MG63 (cell line): ENCODE data around the gene CHORDC1. TPM values are rescaled to one million over a fixed set of nuclear protein-coding genes. Genes with fewer than 3 reads are reported as not detected.
"Not testable (repeated sequence)": the region's sequence is repeated elsewhere in the genome, so short reads cannot be mapped to it uniquely, and the experiment has no call there.

Source experiments
- DNase-seq: peaks from one replicate; pipeline ENCODE4 v3.0.0-alpha.2; 2020
- H3K27me3 ChIP-seq: fragments of 250-450 bp; sonication (Bioruptor Pico); 2 replicates; pipeline ENCODE4 v1.5.1; 2020; ENCODE audit warnings: mild to moderate bottlenecking, moderate library complexity
- H3K36me3 ChIP-seq: fragments of 250-450 bp; sonication (Bioruptor Pico); 2 replicates; pipeline ENCODE4 v1.5.1; 2020; ENCODE audit warnings: mild to moderate bottlenecking, moderate library complexity
- H3K4me3 ChIP-seq: fragments of 250-450 bp; sonication (Bioruptor Pico); 2 replicates; pipeline ENCODE4 v1.5.1; 2020; ENCODE audit warnings: mild to moderate bottlenecking, moderate library complexity
- H3K9me3 ChIP-seq: fragments of 250-450 bp; sonication (Bioruptor Pico); 2 replicates; pipeline ENCODE4 v1.5.1; 2020; ENCODE audit warnings: mild to moderate bottlenecking, moderate library complexity
- total RNA-seq: library from RNA; depleted of rRNA; stranded (reverse); fragments of >200 nt; shearing (Covaris generic); gene quantifications from 2 replicates; pipeline ENCODE4 v1.2.3, GENCODE V29; 2014; ENCODE audit warnings: low replicate concordance; rRNA removed

The CHORDC1 gene
- 73.8 and 189 TPM in 2 replicates for total RNA-seq

DNA sequence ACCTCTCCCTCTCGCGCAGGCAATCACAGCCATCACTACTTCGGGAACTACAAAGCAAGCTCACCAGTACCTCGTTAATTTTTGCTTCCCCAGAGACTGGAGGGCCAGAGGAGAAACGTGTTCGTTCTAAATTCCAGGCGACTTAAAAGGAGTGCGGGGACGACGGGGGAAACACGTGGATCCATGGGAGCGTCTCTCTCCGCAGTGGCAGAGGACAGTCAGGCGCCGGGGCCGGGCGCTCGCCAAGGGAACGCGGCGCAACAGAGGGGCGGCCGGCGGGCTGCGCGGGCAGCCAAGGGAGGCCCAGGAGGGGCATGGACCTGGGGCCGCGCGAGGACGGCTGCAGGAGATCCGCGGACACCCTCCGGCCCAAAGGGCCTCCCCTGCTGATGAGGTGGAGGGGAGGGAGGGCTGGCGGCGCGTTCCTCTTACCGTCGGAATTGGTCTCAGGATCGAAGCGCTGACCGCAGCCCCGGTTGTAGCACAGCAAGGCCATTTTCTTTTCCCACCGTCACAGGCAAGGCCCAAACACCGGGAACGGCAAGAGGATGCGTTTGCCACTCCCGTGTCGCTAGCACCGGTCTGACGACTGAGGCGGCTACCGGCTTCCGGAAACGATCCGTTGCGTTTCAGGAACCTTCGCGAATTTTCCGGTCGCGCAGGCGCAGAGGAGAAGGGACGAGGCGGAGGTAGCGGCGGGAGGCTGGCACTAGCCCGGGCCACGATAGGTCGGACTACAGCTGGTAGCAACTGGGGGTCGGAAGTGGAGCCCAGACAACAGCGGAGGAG is at the start of gene CHORDC1:
CHORDC1 (minus strand) TSS at position 591 of the 789 bp plus-strand sequence; CDS start at position 496, 95 bp downstream.
- no peaks in the 10 kb centered on the region for H3K27me3 ChIP-seq
- no peaks in the 10 kb centered on the region for H3K9me3 ChIP-seq
- H3K4me3 ChIP-seq = peak within 1 kb of the TSS; percentile 86
- peaks cover 7% of the 10 kb centered on the region for H3K36me3 ChIP-seq
- DNase-seq = peak; percentile 87

DNA sequence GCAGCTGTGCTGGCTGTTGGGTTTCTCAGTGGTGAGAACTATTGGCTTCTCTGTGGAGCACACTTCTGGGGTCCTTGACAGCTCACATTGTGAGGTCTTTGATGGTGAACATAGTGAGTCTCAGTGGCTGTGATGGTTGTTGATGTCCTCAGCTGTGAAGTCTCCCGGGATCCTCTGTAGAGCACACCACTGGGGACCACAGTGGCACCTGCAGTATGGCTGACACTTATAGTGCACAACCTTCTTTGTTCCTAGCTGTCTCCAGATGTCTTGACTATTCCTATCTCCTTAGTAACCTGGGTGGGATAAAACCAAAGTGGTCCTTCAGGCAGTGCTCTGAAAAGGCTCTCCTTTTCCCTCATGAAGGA is 34.3 kb upstream of the CHORDC1 start:
- no peak overlapping the region for H3K4me3 ChIP-seq
- H3K27me3 ChIP-seq = no peaks in the 10 kb centered on the region
- no peaks in the 10 kb centered on the region for H3K36me3 ChIP-seq
- DNase-seq = no peak
- no peaks in the 10 kb centered on the region for H3K9me3 ChIP-seq

DNA sequence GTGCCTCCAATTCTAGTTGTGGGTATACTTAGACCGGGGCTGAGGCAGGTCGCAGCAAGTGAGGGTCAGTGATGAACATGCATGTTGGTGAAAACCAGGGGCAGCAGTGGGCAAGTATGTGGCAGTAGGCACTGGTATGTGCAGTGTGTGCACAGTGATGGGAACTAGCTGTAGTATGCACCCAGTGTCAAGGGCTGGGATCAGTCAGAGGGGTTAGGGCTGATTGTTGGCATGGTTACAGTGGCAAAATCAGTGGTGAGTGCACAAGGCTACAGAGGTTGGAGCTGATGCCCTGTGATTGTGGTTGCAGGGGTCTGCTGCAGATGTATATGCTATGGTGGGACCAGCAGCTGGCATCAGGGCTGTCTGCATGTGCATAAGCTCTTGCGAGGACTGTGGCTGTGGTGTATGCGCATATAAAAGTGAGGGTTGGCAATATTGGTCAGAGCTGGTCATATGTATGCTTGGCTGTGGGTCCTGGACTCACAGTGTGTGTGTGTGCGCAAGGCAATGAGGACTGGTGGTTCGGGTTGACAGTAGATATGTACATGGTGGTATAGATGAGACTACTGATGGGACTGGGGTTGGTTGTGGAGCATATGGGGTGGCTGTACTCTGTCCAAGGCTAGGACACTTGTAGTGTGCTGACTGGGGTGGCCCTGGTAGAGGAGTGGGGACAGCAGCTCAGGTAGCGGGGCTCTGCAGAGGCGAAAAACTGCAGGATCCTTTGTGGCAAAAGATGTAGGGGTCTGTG is 33.7 kb upstream of the CHORDC1 start:
- Histone ChIP-seq H3K4me3 (no peak overlapping the region), H3K36me3 (no peaks in the 10 kb centered on the region), H3K9me3 (no peaks in the 10 kb centered on the region), H3K27me3 (no peaks in the 10 kb centered on the region)
- DNase-seq = no peak

DNA sequence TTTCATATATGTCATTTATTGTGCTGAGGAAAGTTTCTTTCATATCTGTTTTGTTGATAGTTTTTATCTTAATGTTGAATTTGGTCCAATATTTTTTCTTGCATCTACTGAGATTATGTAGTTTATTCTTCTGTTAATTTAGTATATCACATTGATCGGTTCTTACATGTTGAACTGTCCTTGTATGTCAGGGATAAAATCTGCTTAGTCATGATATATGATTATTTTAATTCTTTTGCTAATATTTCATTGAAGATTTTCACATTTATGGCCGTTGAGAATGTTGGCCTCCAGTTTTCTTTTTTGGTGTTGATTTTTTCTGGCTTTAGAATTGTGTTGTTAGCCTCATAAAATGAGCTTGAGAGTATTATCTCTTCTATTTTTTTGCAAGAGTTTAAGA is 31.2 kb upstream of the CHORDC1 start:
- Histone ChIP-seq H3K27me3 (peaks cover 3% of the 10 kb centered on the region; the same call in 1 of the 2 replicates), H3K36me3 (no peaks in the 10 kb centered on the region), H3K9me3 (no peaks in the 10 kb centered on the region), H3K4me3 (no peak overlapping the region)
- DNase-seq = no peak

DNA sequence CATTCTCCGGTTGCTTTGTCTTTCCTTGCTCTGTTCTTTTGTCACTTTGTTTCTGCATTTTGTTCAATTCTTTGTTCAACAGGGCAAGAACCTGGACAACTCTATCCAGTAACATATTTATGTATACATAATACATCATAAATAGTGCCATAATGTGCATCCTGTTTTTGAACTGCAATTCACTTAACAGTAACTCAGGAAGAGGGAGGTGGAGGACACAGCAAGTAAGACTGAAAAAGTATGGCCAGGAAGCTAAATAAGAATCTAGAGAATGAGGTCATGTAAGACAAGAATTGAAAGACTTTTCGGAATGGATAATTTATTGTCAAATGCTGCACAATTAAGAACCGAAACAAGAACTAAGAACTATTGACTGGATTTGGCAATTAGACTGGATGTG is 29.2 kb upstream of the CHORDC1 start:
- no peak for DNase-seq
- no peak overlapping the region for H3K4me3 ChIP-seq
- no peaks in the 10 kb centered on the region for H3K36me3 ChIP-seq
- H3K9me3 ChIP-seq = no peaks in the 10 kb centered on the region
- H3K27me3 ChIP-seq = peaks cover 5% of the 10 kb centered on the region

DNA sequence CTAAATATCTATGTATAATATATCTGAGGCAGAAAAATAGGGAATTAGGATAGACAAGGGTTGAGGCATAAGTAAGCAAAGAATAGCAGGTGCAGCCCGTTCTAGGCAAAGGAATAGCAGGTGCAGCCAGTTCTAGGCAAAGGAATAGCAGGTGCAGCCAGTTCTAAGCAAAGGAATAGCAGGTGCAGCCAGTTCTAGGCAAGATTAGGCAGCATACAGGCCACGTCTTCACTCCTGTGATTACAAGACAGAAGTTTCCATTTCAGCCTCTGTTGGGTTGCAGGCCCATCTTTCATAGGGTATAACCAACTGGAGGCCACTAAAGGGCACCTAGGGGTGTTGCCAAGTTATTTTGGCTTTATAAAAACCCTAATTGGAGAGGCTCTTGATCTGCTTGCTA is 28.8 kb upstream of the CHORDC1 start:
- Histone ChIP-seq H3K27me3 (peaks cover 5% of the 10 kb centered on the region), H3K36me3 (no peaks in the 10 kb centered on the region), H3K4me3 (no peak overlapping the region), H3K9me3 (no peaks in the 10 kb centered on the region)
- no peak for DNase-seq

DNA sequence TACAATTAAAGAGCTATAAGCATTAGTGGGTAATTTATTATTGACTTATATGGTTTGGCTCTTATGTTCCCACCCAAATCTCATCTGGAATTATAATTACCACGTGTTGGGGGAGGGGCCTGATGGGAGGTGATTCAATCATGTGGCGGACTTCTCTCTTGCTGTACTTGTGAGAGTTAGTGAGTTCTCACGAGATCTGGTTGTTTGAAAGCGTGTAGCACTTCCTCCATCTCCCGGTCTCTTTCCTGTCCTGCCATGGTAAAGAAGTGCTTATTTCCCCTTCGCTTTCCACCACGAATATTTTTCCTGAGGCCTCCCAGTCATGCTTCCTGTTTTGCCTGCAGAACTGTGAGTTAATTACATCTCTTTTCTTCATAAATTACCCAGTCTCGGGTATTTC is 28.1 kb upstream of the CHORDC1 start:
- Histone ChIP-seq H3K27me3 (peaks cover 5% of the 10 kb centered on the region), H3K4me3 (no peak overlapping the region), H3K36me3 (no peaks in the 10 kb centered on the region), H3K9me3 (no peaks in the 10 kb centered on the region)
- no peak for DNase-seq

DNA sequence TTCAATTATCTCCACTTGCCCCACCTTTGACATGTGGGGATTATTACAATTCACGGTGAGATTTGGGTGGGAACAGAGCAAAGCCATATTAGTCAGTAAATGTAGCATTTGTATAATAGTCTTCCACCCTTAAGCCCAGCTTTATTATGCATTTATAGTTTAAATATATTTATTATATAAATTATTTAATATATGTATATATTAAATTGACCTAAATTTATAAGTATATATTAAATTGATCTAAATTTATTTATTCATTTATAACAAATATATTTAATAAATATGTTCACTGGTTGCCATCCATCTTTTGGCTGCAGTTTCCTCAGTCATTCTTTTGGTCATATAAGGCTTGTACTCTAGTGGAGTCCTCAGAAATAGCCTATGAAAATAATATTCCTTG is 23.6 kb upstream of the CHORDC1 start:
- Histone ChIP-seq H3K9me3 (no peaks in the 10 kb centered on the region), H3K4me3 (no peak overlapping the region)

DNA sequence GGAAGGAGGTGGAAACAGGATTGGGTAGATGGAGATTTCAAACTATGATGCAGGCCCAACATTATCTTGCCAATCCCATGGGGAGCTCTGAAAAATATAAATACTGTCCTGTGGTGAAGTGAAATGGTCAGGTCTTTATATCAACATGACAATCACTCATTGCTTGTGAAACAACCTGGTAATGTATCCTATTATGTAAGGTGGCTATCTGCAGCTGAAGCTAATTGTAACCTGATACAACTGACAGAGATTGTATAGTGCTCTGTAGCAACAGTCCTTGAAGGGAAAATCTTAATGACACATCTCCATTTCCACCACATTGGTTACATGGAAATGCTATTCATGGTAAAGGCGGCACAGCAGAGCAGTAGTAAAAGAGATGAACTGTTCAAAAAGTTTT is 20.7 kb upstream of the CHORDC1 start:
- peaks cover 2% of the 10 kb centered on the region; the same call in 1 of the 2 replicates for H3K27me3 ChIP-seq
- H3K36me3 ChIP-seq = no peaks in the 10 kb centered on the region
- no peaks in the 10 kb centered on the region for H3K9me3 ChIP-seq
- H3K4me3 ChIP-seq = no peak overlapping the region
- DNase-seq = no peak

More for the DNA sequence above, 23.6 kb upstream of the CHORDC1 start:
- Histone ChIP-seq H3K27me3 (peaks cover 7% of the 10 kb centered on the region), H3K36me3 (no peaks in the 10 kb centered on the region)
- DNase-seq = no peak

DNA sequence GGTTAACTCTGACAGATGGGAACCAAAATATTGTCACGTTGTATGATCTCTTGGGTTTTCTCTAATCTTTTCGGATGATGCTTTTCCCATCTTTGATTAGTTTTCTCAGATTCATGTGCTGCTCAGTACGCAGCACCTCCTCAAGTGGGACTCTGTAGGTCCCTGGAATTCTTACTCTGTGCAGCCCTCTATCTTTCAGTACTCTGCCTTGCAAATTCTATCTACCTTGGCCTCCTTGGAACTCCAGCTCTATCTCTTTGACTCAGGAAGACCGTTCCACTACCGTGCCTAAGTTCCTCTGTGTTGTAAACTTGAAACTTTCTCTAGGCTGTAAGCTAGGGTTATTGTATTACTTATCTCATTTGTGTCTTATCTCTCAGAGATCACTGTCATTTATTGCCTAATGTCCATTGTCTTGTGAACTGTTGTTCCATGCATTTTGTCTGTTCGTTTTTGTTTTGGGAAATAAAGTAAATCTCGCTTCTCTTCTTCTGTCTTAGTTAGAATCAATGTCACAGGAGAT is 20.1 kb upstream of the CHORDC1 start:
- no peak overlapping the region for H3K4me3 ChIP-seq
- peaks cover 2% of the 10 kb centered on the region; the same call in 1 of the 2 replicates for H3K27me3 ChIP-seq
- H3K36me3 ChIP-seq = no peaks in the 10 kb centered on the region
- no peak for DNase-seq
- H3K9me3 ChIP-seq = no peaks in the 10 kb centered on the region

DNA sequence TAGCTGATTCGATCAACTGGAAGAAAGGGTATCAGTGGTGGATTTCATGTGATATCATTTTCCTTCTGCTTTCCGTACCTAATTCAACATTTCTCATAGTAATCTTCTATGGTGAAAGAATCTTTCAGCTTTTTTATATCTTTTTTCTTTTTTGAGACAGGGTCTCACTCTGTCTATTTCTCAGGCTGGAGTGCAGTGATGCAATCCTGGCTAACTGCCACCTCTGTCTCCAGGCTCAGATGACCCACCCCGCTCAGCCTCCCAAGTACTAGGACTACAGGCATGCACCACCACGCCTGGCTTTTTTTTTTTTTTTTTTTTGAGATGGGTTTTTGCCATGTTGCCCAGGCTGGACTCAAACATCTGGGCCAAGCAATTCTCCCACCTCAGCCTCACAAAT is 18.6 kb upstream of the CHORDC1 start:
- Histone ChIP-seq H3K9me3 (no peaks in the 10 kb centered on the region), H3K36me3 (no peaks in the 10 kb centered on the region), H3K27me3 (peaks cover 2% of the 10 kb centered on the region; the same call in 1 of the 2 replicates), H3K4me3 (no peak overlapping the region)
- DNase-seq = no peak

DNA sequence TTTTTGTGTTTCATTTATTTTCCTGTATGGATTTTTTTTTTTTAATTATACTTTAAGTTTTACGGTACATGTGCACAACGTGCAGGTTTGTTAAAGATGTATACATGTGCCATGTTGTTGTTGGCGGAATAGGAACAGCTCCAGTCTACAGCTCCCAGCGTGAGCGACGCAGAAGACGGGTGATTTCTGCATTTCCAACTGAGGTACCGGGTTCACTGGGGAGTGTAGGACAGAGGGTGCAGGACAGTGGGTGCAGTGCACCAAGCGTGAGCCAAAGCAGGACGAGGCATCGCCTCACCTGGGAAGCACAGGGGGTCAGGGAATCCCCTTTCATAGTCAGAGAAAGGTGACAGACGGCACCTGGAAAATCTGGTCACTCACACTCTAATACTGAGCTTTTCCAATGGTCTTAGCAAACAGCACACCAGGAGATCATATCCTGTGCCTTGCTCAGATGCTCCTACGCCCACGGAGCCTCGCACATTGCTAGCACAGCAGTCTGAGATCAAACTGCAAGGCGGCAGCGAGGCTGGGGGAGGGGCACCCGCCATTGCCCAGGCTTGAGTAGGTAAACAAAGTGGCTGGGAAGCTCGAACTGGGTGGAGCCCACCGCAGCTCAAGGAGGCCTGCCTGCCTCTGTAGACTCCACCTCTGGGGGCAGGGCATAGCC is 17.3 kb upstream of the CHORDC1 start:
- H3K9me3 ChIP-seq, H3K27me3 ChIP-seq, H3K4me3 ChIP-seq, H3K36me3 ChIP-seq, DNase-seq: not testable (repeated sequence)

DNA sequence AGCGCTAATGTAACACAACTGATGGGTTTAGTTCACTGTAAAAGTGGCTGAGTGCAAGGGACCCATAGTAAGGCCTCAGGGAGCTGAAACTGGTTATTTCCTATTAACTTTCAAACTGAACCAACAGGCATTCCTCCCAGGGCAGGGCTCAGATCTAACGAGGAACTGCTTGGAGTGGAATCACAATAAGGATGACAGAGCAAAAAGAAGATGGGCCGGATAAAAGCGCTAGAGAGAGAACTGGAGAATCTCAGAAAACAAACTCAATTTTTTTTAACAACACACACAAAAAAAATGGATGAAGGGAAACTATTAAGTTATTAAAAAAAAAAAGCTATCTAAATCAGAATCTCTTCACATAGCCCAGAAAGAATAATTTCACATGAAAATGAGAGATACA is 14.2 kb upstream of the CHORDC1 start:
- Histone ChIP-seq H3K27me3 (peaks cover 2% of the 10 kb centered on the region; the same call in 1 of the 2 replicates), H3K4me3 (no peak overlapping the region), H3K9me3 (no peaks in the 10 kb centered on the region), H3K36me3 (no peaks in the 10 kb centered on the region)
- DNase-seq = no peak

DNA sequence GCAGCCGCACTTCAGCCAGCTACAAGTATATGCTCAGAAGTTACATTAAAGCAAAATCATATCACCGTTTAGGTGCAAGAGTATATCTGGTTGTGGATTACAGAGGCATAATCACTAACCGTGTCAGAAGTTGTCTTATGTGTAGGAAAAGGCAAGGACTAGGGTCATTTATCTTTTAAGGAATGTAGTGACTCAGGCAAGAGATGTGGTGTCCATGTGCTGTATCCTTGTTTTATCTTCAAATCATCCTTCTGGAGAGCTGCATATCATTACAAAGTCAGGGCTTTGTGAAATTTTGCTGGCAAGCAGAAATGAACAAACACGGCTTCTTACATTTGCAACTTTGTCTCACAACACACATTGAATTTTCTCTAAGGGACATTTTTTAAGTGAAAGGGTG is 12.7 kb upstream of the CHORDC1 start:
- no peak overlapping the region for H3K4me3 ChIP-seq
- peaks cover 2% of the 10 kb centered on the region; the same call in 1 of the 2 replicates for H3K27me3 ChIP-seq
- H3K36me3 ChIP-seq = no peaks in the 10 kb centered on the region
- DNase-seq = no peak
- no peaks in the 10 kb centered on the region for H3K9me3 ChIP-seq

DNA sequence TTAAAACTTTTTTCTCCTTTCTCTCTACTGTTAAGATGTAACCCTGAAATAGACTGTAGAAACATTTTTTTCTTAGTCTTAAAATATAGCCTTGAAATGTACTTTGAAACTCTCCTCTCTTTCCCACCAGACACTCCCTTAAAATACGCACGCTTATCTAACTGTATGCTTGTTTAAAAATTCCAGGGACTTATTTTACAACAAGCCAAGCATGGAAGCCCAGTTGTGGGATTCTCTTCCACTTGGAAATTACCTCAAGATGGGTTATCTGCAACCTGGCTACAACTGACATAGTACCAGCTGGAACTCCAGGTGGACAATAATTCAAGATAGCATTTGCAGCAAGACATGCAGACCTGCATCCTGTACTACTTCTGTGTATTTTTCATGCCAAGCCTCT is 12.1 kb upstream of the CHORDC1 start:
- Histone ChIP-seq H3K9me3 (no peaks in the 10 kb centered on the region), H3K36me3 (no peaks in the 10 kb centered on the region), H3K27me3 (peaks cover 2% of the 10 kb centered on the region; the same call in 1 of the 2 replicates), H3K4me3 (no peak overlapping the region)
- DNase-seq = no peak

DNA sequence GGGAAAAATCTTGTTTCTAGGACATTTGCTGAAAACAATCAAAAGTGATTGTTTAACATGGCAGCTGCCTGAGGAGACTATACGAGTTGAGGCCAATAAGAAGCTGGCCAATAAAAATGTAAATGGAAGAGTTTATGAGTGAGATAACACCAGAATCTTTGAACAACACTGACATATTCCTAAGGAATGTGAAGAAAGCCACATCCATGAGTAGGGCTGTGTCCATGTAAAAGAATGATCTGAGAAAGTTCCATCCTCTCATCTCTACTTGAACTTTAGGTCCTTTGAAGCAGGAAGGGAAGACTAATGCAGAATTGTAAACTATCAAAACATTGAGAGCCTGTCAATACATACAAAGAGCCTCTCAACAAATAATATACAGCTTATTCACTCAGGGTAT is 6.9 kb upstream of the CHORDC1 start:
- no peaks in the 10 kb centered on the region for H3K9me3 ChIP-seq
- DNase-seq = no peak
- no peaks in the 10 kb centered on the region for H3K36me3 ChIP-seq
- peaks cover 2% of the 10 kb centered on the region; the same call in 1 of the 2 replicates for H3K27me3 ChIP-seq
- no peak overlapping the region for H3K4me3 ChIP-seq

DNA sequence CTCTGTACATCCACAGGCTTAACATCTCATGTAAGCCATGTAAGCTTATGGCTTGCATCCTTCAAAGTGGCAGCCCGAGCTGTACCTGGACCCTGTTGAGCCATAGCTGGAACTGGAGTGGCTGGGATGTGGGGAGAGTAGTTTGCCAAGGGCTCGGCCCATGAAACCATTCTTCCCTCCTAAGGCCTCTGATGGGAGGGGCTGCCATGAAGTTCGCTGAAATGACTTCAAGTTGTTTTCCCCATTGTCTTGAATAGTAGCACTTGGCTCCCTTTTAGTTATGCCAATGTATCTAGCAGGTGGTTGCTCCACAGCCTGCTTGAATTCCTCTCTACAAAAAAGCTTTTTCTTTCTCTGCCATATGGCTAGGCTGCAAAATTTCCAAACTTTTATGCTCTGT is 5.2 kb upstream of the CHORDC1 start:
- Histone ChIP-seq H3K27me3 (no peaks in the 10 kb centered on the region), H3K9me3 (no peaks in the 10 kb centered on the region), H3K4me3 (no peak overlapping the region), H3K36me3 (no peaks in the 10 kb centered on the region)
- DNase-seq = no peak
